Muscle of back (tissue), 13 donors: ENCODE data around the gene CDH23. TPM values are rescaled to one million over a fixed set of nuclear protein-coding genes. Genes with fewer than 3 reads are reported as not detected.
"Not testable (repeated sequence)": the region's sequence is repeated elsewhere in the genome, so short reads cannot be mapped to it uniquely, and the experiment has no call there.

Experiments
- DNase-seq, 3 donors: peaks; one replicate each; pipeline versions ENCODE4 v3.0.0 to v3.0.0-alpha.2; 2013
- long read RNA-seq, 9 donors: transcript quantifications; one replicate each; lab custom pipeline, GENCODE V29; 2026
- polyA plus RNA-seq, 10 donors: library from polyadenylated mRNA; unstranded; fragments of 120-200 nt; gene quantifications; one replicate each; pipeline ENCODE4 v1.2.1, GENCODE V29; 2013; ENCODE audit not compliant: insufficient read length in 10 of 10

The CDH23 gene
- 1 to 10 TPM; 3.1 to 5.7 (median 4.1) TPM for polyA plus RNA-seq
- long read RNA-seq, donor 1, partial matches to known transcripts, result 5 of 13 reads
- long read RNA-seq, donor 1, other reads (novel, unspliced or antisense), result 8 of 13 reads
- long read RNA-seq, donor 2, partial matches to known transcripts, result 0 of 6 reads
- long read RNA-seq, donor 2, other reads (novel, unspliced or antisense), result 6 of 6 reads
- long read RNA-seq, donor 3, result 0 reads
- long read RNA-seq, donor 4, result 0 reads
- long read RNA-seq, donor 5, result 0 reads
- long read RNA-seq, donor 6, result 0 reads
- long read RNA-seq, donor 7, result 0 reads
- long read RNA-seq, donor 8, partial matches to known transcripts, result 14 of 14 reads
- long read RNA-seq, donor 8, other reads (novel, unspliced or antisense), result 0 of 14 reads
- long read RNA-seq, donor 9, partial matches to known transcripts, result 6 of 28 reads
- long read RNA-seq, donor 9, other reads (novel, unspliced or antisense), result 22 of 28 reads

DNA sequence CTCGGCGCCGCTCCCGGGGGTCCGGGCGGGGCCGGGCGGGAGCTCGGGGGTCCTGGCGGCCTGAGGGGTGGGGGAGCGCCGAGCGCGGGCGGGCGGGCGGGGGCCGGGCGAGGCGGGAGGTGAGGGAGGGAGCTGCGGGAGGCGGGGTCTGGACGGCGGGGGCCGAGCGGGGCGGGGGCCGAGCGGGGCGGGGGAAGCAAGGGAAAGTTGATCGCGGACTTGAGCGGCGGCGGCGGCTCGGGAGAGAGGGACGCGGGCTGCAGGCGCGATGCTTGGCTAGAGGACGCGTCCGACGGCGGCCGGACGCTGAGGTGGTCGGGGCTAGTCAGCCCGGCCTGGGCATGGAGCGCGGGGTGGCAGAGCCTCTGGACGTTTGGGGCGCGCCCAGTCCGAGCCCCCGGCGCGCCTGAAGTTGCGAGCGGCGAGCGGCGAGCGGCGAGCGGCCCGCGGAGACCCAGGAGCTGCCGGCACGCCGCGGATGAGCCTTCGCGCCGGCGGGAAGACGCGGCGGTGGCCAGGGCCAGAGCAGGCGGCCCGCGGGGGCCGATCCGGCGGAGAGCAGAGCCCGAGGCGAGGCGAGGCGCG, at the start of gene CDH23:
CDH23 (plus strand) TSS at position 210 of the 585 bp plus-strand sequence. CDS start 42,912 bp downstream, outside the sequence.
- DNase-seq, result peak in 2 of 3 donors; percentile 31 to 84

- no peak for DNase-seq
These were observed 48.9 kb upstream of the CDH23 start for GRCh38 chr10:71347587-71348395.

DNA sequence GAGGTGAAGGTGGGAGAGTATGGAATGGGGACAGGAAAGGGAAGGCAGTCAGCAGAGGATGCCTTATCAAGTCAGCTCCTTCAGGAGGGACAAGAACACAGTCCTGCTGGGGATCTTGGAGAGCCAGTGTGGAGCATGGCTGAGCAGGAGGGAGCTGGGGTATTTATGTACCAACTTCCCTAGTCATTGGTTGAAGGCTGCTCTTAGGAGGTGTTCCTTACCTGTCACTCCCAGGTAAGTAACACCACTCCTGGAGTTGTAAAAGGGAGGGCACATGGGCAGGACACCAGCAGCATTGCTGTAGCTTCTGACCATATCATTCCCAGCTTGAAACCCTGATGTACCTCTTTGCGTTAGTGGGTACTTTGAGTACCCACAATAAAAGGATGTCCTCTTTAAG, 47.9 kb upstream of the CDH23 start:
- no peak for DNase-seq

GRCh38 chr10:71349406-71349805, 47.3 kb upstream of the CDH23 start:
- DNase-seq, result no peak

DNA sequence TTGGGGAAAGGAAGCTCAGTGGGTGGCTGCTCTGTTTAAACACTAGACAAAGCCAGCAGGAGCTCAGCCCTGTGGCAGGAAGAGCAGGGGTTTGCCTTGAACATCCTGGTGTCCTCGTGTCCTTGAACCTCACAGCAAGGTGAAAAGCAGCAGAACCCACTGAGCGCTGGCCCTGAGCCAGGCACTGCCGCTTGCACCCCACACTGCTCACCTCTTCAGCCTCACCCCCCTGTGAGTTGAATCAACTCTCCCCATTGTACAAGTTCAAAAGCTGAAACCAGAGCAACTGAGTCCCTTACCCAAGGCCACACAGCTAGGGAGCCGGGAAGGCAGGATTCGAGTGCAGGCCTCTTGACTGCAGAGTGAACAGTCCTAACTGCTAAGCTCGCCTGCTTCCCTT, 45.6 kb upstream of the CDH23 start:
- no peak for DNase-seq

DNA sequence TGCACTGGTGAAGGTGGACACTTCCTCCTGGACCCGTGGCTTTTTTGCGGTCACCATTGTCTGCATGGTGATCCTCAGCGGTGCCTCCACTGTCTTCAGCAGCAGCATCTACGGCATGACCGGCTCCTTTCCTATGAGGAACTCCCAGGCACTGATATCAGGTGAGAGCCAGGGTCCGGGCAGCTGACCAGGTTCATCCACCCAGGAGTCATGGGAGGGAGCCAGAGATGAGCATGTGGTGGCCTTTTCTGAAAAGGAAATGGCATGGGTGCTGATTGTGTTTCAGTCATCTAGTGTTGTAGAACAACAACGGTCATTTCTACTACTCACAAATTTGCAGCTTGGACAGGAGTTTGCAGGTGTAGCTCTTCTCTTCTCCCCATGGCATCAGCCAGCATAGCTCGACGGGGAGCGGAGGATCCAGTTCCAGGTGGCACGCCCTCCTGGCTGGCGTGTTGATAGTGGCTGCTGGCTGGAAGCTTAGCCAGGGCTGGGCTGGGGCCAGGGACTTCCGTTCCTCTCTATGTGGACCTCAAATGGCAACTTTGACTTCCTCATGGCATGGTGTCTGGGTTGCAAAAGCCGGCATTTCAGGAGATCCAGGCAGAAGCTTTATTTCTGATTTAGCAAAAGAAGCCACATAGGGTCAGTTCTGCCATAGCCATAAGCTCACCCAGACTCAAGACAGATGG, 44.9 kb upstream of the CDH23 start:
- no peak for DNase-seq

- no peak for DNase-seq
These were observed 43.1 kb upstream of the CDH23 start for GRCh38 chr10:71353639-71354038.

DNA sequence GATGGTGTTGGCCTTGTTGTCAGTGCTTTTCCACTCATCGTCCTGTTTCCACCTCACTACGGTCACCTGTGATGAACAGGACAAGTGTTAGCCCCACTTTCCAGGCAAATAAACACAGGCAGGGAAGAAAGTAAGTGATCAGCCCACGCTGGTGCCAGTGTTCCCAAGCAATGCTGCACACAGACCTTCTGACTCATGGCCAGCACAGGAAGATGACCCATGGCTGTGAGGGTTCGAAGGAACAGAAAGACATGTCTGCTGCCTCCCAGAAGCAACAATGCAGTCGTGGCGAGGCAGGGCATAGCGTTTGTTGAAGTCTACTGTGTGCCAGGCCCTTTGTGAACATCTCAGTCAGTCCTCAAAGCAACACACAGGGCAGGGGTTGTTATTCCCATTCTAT, 41.9 kb upstream of the CDH23 start:
- no peak for DNase-seq

DNA sequence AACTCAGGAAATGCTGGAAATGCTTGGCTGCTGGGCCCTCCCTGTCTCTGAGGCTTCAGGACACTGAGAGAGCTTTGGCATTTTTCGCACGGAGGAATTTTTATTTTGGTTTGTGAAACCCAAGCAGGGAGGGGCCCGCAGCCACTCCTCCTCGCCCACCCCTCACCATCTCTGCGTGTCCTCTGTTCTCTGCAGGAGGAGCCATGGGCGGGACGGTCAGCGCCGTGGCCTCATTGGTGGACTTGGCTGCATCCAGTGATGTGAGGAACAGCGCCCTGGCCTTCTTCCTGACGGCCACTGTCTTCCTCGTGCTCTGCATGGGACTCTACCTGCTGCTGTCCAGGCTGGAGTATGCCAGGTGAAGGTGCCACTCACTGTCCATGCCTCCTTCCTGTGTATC, 40.8 kb upstream of the CDH23 start:
- DNase-seq, result no peak

DNA sequence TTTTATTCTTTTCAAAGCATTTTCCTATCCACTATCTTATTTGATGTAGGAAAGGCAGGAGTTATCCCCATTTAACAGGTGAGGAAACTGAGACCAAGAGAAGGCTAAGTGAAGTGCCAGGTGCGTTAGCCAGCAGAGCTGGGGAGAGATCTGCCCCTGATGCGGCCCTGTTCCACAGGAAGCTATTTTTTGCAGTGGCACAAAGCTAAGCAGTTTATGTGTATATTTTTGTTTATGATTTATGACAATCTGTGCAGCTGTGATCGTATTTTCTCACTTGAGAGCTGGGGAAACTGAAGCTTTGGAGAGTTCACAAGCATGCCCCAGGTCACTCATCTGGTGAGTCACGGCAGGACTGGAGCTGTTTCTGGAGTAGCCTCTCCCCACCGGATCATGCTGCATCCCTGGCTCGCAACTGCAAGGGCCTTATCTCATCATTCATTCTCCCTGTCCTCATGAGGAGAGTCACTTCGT, 38.9 kb upstream of the CDH23 start:
- peak in 1 of 3 donors; percentile 24 for DNase-seq

DNA sequence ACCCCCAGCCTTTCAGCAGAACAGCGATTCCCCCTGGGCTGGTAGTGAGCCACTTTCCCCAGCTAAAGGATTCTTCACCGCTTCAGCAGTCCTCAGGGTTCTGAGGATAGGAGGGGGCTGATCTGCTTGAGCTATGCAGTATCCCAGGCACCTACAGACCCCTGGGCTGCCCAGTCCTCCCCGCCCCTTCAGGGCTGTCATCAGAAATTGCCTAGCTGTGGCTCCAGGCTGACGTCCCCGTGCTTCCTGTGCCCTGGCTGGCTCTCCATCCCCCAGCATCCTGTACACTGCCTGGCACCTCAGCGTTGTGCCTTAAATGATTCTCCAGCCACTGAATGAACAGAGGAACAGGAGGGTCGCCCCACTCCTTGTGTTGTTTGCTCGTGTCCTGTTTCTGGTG, 38.4 kb upstream of the CDH23 start:
- peak in 1 of 3 donors; percentile 26 for DNase-seq

DNA sequence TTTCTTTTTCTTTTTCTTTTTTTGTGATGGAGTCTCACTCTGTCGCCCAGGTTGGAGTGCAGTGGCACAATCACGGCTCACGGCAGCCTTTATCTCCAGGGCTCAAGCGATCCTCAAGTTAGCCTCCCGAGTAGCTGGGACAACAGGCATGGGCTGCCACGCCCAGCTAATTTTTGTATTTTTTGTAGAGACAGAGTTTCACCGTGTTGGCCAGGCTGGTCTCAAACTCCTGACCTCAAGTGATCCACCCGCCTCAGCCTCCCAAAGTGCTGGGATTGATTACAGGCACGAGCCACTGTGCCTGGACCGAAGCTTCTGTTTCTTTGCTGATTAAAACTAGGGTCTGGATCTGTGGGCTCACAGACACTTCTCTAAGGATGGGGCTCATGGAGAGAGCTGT, 37.8 kb upstream of the CDH23 start:
- not testable (repeated sequence) for DNase-seq

DNA sequence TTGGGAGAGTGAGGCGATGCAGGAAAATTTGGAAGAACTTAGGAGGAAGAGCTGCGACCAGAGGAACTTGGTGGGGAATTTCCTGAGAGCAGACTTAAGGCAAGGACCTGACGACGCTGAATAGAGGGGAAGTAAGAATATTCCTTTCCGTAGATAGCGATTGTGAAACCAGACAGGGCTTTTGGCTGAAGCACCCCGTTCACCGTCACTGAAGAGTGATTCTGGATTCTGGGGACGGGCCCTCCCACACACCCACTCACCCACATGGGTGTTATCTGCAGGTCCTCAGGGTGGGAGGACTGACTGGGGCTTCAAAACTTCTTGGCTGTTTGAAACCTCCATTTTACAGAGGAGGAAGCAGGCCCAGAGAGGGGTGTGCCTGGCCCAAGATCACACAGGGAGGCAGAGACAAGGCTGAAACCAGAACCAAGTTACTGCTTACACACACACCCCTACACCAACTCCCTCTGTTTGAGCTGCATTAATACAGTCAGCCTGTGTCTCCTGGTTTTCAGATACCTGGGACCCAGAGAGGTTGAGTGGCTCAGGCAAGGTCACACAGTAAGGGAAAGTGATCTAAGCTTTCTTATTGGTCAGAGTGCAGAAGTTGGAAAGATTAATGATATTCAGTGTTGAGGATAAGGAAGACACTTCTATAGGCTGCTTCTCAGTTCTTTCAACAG, 37.2 kb upstream of the CDH23 start:
- peak in 2 of 3 donors; percentile 41 to 66 for DNase-seq

DNA sequence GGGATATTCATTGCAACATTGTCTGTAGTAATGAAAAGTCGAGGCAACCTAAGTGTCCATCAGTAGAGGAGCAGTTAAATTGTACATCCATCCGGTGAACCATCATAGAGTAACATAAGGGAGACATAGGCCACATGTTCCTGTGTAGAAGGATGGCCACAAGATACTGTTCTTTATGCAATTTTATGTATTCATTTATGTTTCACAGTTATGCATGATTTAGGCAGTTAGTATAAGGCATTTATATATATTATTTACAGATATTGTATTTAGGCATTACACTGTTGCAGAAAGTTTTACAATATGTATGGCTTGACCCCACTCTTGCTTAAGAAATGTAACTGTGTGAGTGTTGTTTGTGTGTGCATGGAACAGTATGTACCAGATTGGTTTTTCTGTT, 36.0 kb upstream of the CDH23 start:
- DNase-seq, result no peak

DNA sequence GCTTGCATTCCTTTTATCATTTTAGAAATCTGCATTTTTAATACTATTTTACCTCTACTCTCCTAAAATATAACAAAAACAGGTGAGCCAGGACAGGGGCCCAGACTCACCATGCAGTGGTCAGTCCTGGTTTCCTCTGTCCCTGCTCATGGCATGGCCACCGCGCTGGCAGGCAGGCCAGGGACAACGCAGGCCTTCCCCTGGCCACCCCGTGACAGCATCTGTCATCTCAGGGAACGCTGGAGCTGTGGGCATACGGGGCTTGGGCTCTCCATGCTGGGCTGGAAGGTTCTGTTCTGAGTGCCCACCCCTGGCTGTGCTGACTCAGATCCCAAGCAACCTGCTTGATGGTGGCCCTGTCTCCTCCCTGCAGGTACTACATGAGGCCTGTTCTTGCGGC, 35.1 kb upstream of the CDH23 start:
- no peak for DNase-seq

- DNase-seq, result no peak
These were observed 34.6 kb upstream of the CDH23 start for GRCh38 chr10:71362141-71362540.

DNA sequence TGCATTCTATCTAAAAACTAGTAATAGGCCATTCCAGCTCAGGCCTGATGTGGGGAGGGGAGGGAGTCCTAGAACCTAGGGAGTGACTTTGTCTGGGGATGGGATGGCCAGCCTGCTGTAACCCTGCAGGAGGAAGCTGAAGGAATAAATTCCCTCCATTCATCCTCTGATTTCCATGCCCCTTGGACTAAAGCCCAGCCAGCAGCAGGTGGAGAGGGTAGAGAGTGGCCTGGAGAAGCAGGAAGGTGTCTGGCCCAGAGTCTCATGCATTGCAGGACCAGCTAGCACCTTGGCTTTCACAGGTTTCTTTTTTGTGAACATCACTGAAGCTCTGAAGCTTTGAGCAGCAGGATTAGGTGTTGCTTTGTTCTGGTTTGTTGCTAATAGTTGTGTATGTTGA, 32.8 kb upstream of the CDH23 start:
- no peak for DNase-seq

- DNase-seq, result no peak
These were observed 31.4 kb upstream of the CDH23 start for GRCh38 chr10:71365366-71365765.

- no peak for DNase-seq
These were observed 30.0 kb upstream of the CDH23 start for GRCh38 chr10:71366690-71367089.

DNA sequence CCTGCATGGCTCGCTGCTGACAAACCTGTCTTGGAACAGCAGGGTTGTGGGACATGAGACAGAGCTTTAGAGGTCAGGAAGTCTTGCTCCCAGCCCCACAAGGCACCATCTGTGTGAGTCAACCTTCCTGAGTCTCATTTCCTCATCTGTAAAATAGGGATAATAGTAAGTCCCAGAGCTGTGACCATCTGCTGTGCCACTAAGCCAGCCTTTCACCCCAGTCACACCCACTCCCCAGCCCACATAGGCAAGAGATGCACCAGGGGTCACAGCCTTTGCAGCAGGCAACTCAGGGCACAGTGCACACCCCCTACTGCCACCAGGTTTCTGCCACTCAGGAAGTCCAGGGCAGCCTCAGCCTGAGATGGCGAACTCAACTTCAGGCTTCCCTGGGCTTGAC, 29.4 kb upstream of the CDH23 start:
- no peak for DNase-seq

DNA sequence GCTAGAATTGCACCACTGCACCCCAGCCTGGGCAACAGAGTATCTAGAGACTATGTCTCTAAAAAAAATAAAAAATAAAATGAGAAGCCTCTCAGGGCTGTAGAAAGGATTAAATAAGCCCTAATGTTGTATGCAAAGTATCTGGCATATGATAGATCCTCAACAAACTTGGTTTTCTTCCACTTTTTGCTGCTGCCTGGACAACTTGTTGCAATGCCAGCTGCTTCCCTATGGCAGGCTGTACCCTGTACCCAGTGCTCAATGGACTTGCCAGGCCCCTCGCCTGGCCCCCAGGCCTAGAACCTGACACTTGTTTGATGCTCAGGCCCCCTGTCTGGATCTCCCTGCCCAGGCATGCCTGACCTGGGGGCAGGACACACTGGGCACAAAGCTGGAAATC, 28.5 kb upstream of the CDH23 start:
- DNase-seq, result no peak
